Keratinocyte (primary cell): ENCODE results near the gene ARHGAP6. TPM values are rescaled to one million over a fixed set of nuclear protein-coding genes. Genes with fewer than 3 reads are reported as not detected.

Experiments used
- DNase-seq: peaks from one replicate; pipeline ENCODE4 v3.0.0-alpha.2; 2011; ENCODE audit warnings: low read depth, missing footprints, low spot score
- FAIRE-seq: peaks from 2 replicates; lab custom pipeline; 2011; peaks lifted over from hg19 to GRCh38; lab: Jason Lieb, UNC
- H2AFZ ChIP-seq: 2 replicates; pipeline ENCODE4 v1.6.0; 2012; ENCODE audit warnings: low read length, control low read depth, inconsistent platforms; ENCODE audit not compliant: control insufficient read depth
- H3K27ac ChIP-seq: 2 replicates; pipeline ENCODE4 v1.5.1; 2011; ENCODE audit warnings: low read length; ENCODE audit not compliant: control insufficient read depth, insufficient read depth
- H3K27me3 ChIP-seq: 3 replicates; pipeline ENCODE4 v1.6.0; 2011; ENCODE audit warnings: low read length; ENCODE audit not compliant: control insufficient read depth, insufficient read depth; ENCODE audit errors: extremely low read depth
- H3K36me3 ChIP-seq, 2 experiments: 2 replicates in 1 of 2; 3 replicates in 1 of 2; pipeline ENCODE4 v1.5.1; 2011; ENCODE audit warnings: low read length in 2 of 2, mild to moderate bottlenecking in 1 of 2; ENCODE audit not compliant: control insufficient read depth in 2 of 2, insufficient read depth in 2 of 2; ENCODE audit errors: extremely low read depth in 1 of 2
- H3K4me1 ChIP-seq: 3 replicates; pipeline ENCODE4 v1.5.1; 2011; ENCODE audit warnings: low read length; ENCODE audit not compliant: control insufficient read depth, insufficient read depth; ENCODE audit errors: extremely low read depth
- H3K4me2 ChIP-seq: 3 replicates; pipeline ENCODE4 v1.6.0; 2011; ENCODE audit warnings: low read depth, low read length; ENCODE audit not compliant: control insufficient read depth, insufficient read depth; ENCODE audit errors: extremely low read depth
- H3K4me3 ChIP-seq, 3 experiments: fragments of 200-600 bp in 1 of 3; sonication (generic) in 1 of 3; 2 replicates in 2 of 3; 3 replicates in 1 of 3; pipeline ENCODE4 v1.5.1; 2011 to 2016; ENCODE audit warnings: low read length in 3 of 3, mild to moderate bottlenecking in 3 of 3, control low read depth in 2 of 3, inconsistent platforms in 1 of 3, low read depth in 1 of 3, mixed read lengths in 1 of 3, mixed run types in 1 of 3, moderate library complexity in 1 of 3; ENCODE audit not compliant: control insufficient read depth in 2 of 3, insufficient read depth in 2 of 3; ENCODE audit errors: extremely low read depth in 1 of 3
- H3K79me2 ChIP-seq: 2 replicates; pipeline ENCODE4 v1.6.0; 2012; ENCODE audit warnings: low read length; ENCODE audit not compliant: control insufficient read depth, insufficient read depth
- H3K9ac ChIP-seq: 3 replicates; pipeline ENCODE4 v1.6.0; 2011; ENCODE audit warnings: low read length; ENCODE audit not compliant: control insufficient read depth, insufficient read depth; ENCODE audit errors: extremely low read depth
- H3K9me1 ChIP-seq: 3 replicates; pipeline ENCODE4 v1.6.0; 2011; ENCODE audit warnings: low read length; ENCODE audit not compliant: control insufficient read depth, insufficient read depth; ENCODE audit errors: extremely low read depth
- H3K9me3 ChIP-seq: 2 replicates; pipeline ENCODE4 v1.5.1; 2012; ENCODE audit warnings: low read depth, low read length; ENCODE audit not compliant: control insufficient read depth
- H4K20me1 ChIP-seq: 3 replicates; pipeline ENCODE4 v1.6.0; 2011; ENCODE audit warnings: low read length; ENCODE audit not compliant: control insufficient read depth, insufficient read depth; ENCODE audit errors: extremely low read depth
- CTCF ChIP-seq, 3 experiments: IDR thresholded peaks in 1 of 3; conservative IDR thresholded peaks in 1 of 3; optimal IDR thresholded peaks in 1 of 3; 2 replicates in 2 of 3; 3 replicates in 1 of 3; pipeline versions ENCODE3 to v1.5.1; 2011; ENCODE audit warnings: low read length in 3 of 3, mild to moderate bottlenecking in 3 of 3, moderate library complexity in 2 of 3, control low read depth in 1 of 3, inconsistent platforms in 1 of 3; ENCODE audit not compliant: insufficient read depth in 2 of 3; ENCODE audit errors: extremely low read depth in 1 of 3
- EZH2 ChIP-seq: IDR thresholded peaks from one replicate; pipeline ENCODE4 v1.6.1; 2012; ENCODE audit warnings: inconsistent platforms, mild to moderate bottlenecking, low read length, moderate library complexity
- dilution Hi-C: fragments of 300-500 bp; cut with MboI; formaldehyde crosslinking; loops from one replicate; pipeline ENCODE4 v1.7.0; 2020; ENCODE audit warnings: low sequenced_read_pairs; ENCODE audit not compliant: extremely low pct_ligation_motif_present
- polyA plus RNA-seq, 5 experiments: library from polyadenylated mRNA; depleted of rRNA in 3 of 5; stranded (reverse) in 3 of 5; stranded (forward) in 1 of 5; unstranded in 1 of 5; fragments of >200 nt; gene quantifications; 1 replicate in 1 of 5; 2 replicates in 3 of 5; 3 replicates in 1 of 5; pipeline versions ENCODE4 v1.2.1 to v1.2.3, GENCODE V29; 2011 to 2012; ENCODE audit warnings: missing spikeins in 2 of 5, low read depth in 1 of 5, low replicate concordance in 1 of 5

ARHGAP6 gene
- polyA plus RNA-seq, 1 donor (not counting 4 experiments of a cell fraction or from before 2014, with no cell fraction given): 0.01 TPM

GRCh38 chrX:11434607-11435006 lies 231.1 kb downstream of the ARHGAP6 start:
- no peaks in the 10 kb centered on the region for H3K36me3 ChIP-seq
- no peaks in the 10 kb centered on the region for H3K9me3 ChIP-seq
- no peak for TF ChIP-seq CTCF (optimal IDR thresholded peaks at IDR 0.05 in 1 of 3, IDR thresholded peaks at IDR 0.05 in 1 of 3, conservative IDR thresholded peaks at IDR 0.05 in 1 of 3; ENCODE audit: extremely low read depth in 1 of 3, insufficient read depth in 2 of 3, low read length in 3 of 3)
- no peak for TF ChIP-seq EZH2
- H3K4me1 ChIP-seq: peaks cover 4% of the 10 kb centered on the region
- no peak overlapping the region for H3K4me2 ChIP-seq
- DNase-seq (no peak), FAIRE-seq (no peak)
- no peaks in the 10 kb centered on the region for H4K20me1 ChIP-seq
- no peak overlapping the region for H3K4me3 ChIP-seq
- H3K27ac ChIP-seq: no peak overlapping the region
- no peak overlapping the region for H3K9ac ChIP-seq
- no peaks in the 10 kb centered on the region for H3K79me2 ChIP-seq
- dilution Hi-C loops: no loop called here
- H3K27me3 ChIP-seq: no peaks in the 10 kb centered on the region
- no peaks in the 10 kb centered on the region for H3K9me1 ChIP-seq
- no peak overlapping the region for H2AFZ ChIP-seq

- FAIRE-seq (no peak), DNase-seq (no peak)
- Histone ChIP-seq H4K20me1 (no peaks in the 10 kb centered on the region), H3K79me2 (no peaks in the 10 kb centered on the region), H3K27ac (no peak overlapping the region), H2AFZ (no peak overlapping the region), H3K27me3 (no peaks in the 10 kb centered on the region), H3K9me1 (no peaks in the 10 kb centered on the region), H3K4me3 (no peak overlapping the region), H3K4me2 (no peak overlapping the region), H3K9ac (no peak overlapping the region), H3K9me3 (no peaks in the 10 kb centered on the region), H3K36me3 (no peaks in the 10 kb centered on the region), H3K4me1 (no peaks in the 10 kb centered on the region)
- TF ChIP-seq CTCF (optimal IDR thresholded peaks at IDR 0.05 in 1 of 3, IDR thresholded peaks at IDR 0.05 in 1 of 3, conservative IDR thresholded peaks at IDR 0.05 in 1 of 3; ENCODE audit: extremely low read depth in 1 of 3, insufficient read depth in 2 of 3, low read length in 3 of 3): no peak
- TF ChIP-seq EZH2: no peak
- dilution Hi-C loops: no loop called here
These were observed 233.9 kb downstream of the ARHGAP6 start for GRCh38 chrX:11431786-11432185.
